HCT116 (cell line): ENCODE data around the gene MNT.

Experiments
- ZNF274 ChIP-seq: fragments of 200-500 bp; sonication (Bioruptor generic); IDR thresholded peaks from 2 replicates; pipeline ENCODE4 v1.6.1; 2014; ENCODE audit warnings: mild to moderate bottlenecking, low read depth, low read length, inconsistent platforms
- TF ChIP-seq, protein P1 (sequence below), 3 experiments: fragments of 200-600 bp in 1 of 3; sonication (generic) in 1 of 3; IDR thresholded peaks in 2 of 3; conservative IDR thresholded peaks in 1 of 3; 2 replicates each; pipeline ENCODE4 v1.5.1; 2012 to 2017; ENCODE audit warnings: low read depth in 2 of 3, low read length in 2 of 3, antibody characterized with exemption in 1 of 3, borderline replicate concordance in 1 of 3, control low read depth in 1 of 3, mild to moderate bottlenecking in 1 of 3, mixed read lengths in 1 of 3, mixed run types in 1 of 3, moderate library complexity in 1 of 3; ENCODE audit not compliant: insufficient read depth in 1 of 3

DNA sequence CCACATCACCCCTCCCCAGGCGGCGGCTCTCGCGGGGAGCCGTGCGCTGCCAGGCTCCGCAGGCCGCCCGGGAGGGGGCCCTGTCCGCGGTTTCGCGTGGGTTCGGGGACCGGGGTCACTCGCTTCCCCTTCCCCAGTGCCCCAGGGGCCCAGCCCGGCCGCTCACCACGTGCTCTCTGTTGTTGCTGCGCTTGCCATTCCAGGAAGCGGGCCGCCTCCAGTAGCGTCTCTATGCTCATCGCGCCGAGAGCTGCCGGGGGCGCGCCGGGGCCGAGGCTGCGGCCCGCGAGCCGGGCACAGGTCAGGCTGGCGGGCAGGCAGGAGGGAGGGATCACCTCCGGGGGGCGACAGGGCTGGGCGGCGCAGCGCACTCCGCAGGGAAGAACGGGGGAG, 390 bp downstream of the MNT start:
- TF ChIP-seq, protein P1, sequence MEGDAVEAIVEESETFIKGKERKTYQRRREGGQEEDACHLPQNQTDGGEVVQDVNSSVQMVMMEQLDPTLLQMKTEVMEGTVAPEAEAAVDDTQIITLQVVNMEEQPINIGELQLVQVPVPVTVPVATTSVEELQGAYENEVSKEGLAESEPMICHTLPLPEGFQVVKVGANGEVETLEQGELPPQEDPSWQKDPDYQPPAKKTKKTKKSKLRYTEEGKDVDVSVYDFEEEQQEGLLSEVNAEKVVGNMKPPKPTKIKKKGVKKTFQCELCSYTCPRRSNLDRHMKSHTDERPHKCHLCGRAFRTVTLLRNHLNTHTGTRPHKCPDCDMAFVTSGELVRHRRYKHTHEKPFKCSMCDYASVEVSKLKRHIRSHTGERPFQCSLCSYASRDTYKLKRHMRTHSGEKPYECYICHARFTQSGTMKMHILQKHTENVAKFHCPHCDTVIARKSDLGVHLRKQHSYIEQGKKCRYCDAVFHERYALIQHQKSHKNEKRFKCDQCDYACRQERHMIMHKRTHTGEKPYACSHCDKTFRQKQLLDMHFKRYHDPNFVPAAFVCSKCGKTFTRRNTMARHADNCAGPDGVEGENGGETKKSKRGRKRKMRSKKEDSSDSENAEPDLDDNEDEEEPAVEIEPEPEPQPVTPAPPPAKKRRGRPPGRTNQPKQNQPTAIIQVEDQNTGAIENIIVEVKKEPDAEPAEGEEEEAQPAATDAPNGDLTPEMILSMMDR (IDR thresholded peaks at IDR 0.05 in 2 of 3, conservative IDR thresholded peaks at IDR 0.05 in 1 of 3; ENCODE audit: borderline replicate concordance in 1 of 3, insufficient read depth in 1 of 3, low read depth in 2 of 3, low read length in 2 of 3) = no peak
- TF ChIP-seq ZNF274 = no peak
